ENCODE results near the gene POMGNT1.

The POMGNT1 gene

DNA sequence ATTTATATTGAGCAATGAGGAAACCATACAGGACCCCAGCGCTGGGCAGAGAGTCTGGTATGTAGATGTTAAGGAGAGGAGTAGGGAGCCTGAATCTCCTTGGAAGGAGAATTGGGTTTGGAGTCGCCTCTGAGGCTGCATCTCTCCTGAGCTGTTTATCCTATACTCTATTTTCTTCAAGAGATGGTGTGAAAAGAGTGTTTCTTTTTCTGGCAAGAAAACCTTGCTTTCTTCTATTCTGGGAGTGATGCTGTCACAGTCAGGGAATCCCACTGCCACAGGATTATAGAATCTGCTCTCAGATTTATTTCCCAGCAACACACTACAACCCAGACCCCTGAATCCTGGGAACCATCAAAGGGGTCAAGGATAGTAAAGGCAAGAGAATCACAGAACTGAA lies 8.2 kb upstream of the POMGNT1 start:
- H3K4me1 ChIP-seq (ENCODE audit: insufficient read depth, poor library complexity, severe bottlenecking), result peaks cover 3% of the 10 kb centered on the region
- no peak overlapping the region for H3K4me3 ChIP-seq (ENCODE audit: severe bottlenecking)
- ATAC-seq (ENCODE audit: low read depth) (no peak), DNase-seq (ENCODE audit: low spot score) (no peak)
- H3K27ac ChIP-seq (ENCODE audit: poor library complexity, severe bottlenecking), result no peak overlapping the region
- TF ChIP-seq, protein P1, sequence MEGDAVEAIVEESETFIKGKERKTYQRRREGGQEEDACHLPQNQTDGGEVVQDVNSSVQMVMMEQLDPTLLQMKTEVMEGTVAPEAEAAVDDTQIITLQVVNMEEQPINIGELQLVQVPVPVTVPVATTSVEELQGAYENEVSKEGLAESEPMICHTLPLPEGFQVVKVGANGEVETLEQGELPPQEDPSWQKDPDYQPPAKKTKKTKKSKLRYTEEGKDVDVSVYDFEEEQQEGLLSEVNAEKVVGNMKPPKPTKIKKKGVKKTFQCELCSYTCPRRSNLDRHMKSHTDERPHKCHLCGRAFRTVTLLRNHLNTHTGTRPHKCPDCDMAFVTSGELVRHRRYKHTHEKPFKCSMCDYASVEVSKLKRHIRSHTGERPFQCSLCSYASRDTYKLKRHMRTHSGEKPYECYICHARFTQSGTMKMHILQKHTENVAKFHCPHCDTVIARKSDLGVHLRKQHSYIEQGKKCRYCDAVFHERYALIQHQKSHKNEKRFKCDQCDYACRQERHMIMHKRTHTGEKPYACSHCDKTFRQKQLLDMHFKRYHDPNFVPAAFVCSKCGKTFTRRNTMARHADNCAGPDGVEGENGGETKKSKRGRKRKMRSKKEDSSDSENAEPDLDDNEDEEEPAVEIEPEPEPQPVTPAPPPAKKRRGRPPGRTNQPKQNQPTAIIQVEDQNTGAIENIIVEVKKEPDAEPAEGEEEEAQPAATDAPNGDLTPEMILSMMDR (IDR thresholded peaks at IDR 0.05; ENCODE audit: poor library complexity, severe bottlenecking), result no peak
- H3K9me3 ChIP-seq (ENCODE audit: severe bottlenecking), result no peaks in the 10 kb centered on the region
- H3K36me3 ChIP-seq (ENCODE audit: low read depth), result peaks cover 17% of the 10 kb centered on the region
- no peaks in the 10 kb centered on the region for H3K27me3 ChIP-seq (ENCODE audit: insufficient read depth, poor library complexity, severe bottlenecking)

GRCh38 chr1:46205791-46206190 lies 7.6 kb upstream of the POMGNT1 start:
- Histone ChIP-seq H3K4me1 (ENCODE audit: insufficient read depth, poor library complexity, severe bottlenecking) (peaks cover 3% of the 10 kb centered on the region), H3K4me3 (ENCODE audit: severe bottlenecking) (no peak overlapping the region), H3K27me3 (ENCODE audit: insufficient read depth, poor library complexity, severe bottlenecking) (no peaks in the 10 kb centered on the region), H3K9me3 (ENCODE audit: severe bottlenecking) (no peaks in the 10 kb centered on the region), H3K36me3 (ENCODE audit: low read depth) (peaks cover 17% of the 10 kb centered on the region), H3K27ac (ENCODE audit: poor library complexity, severe bottlenecking) (peak overlapping the region; percentile 15)
- no peak for ATAC-seq (ENCODE audit: low read depth)
- no peak for DNase-seq (ENCODE audit: low spot score)
- TF ChIP-seq, protein P1 (IDR thresholded peaks at IDR 0.05; ENCODE audit: poor library complexity, severe bottlenecking), result no peak

DNA sequence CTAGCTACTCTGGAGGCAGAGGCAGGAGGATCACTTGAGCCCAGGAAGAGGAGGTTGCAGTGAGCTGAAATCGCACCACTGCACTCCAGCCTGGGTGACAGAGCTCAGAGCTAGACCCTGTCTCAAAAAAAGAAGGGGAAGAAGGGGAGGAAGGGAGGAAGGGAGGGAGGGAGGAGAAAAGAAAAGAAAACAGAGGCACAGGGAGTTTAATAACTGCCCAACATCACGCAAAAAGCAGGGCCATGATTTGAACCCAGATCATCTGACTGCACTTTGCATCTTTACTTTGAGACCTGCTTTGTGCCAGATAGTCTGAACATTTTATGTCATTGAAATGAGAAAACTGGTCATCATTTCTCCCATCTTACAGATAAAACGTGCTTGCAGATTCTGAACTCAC lies 6.9 kb upstream of the POMGNT1 start:
- TF ChIP-seq, protein P1 (IDR thresholded peaks at IDR 0.05; ENCODE audit: poor library complexity, severe bottlenecking), result no peak
- Histone ChIP-seq H3K27ac (ENCODE audit: poor library complexity, severe bottlenecking) (peak overlapping the region; percentile 68), H3K4me1 (ENCODE audit: insufficient read depth, poor library complexity, severe bottlenecking) (peaks cover 3% of the 10 kb centered on the region), H3K4me3 (ENCODE audit: severe bottlenecking) (no peak overlapping the region), H3K36me3 (ENCODE audit: low read depth) (peaks cover 17% of the 10 kb centered on the region), H3K27me3 (ENCODE audit: insufficient read depth, poor library complexity, severe bottlenecking) (no peaks in the 10 kb centered on the region), H3K9me3 (ENCODE audit: severe bottlenecking) (no peaks in the 10 kb centered on the region)
- ATAC-seq (ENCODE audit: low read depth) (no peak), DNase-seq (ENCODE audit: low spot score) (no peak)

DNA sequence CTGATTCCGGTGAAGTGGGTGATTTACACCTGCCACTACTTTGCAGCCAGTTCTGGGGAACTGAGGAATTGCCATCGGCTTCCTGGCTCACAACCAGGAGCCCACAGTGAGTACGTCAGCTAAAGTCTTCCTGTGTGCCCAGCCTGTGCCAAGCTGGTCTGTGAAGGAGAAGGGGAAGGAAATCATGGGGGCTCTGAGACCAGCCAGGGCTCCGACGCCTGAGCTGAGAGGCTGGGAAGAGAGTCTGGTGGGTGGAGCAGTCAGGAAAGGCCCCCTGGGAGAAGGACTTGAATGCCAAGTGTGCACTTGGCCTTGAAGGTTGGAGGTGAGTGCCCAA lies 6.1 kb upstream of the POMGNT1 start:
- Histone ChIP-seq H3K36me3 (ENCODE audit: low read depth) (peaks cover 17% of the 10 kb centered on the region), H3K9me3 (ENCODE audit: severe bottlenecking) (no peaks in the 10 kb centered on the region), H3K4me1 (ENCODE audit: insufficient read depth, poor library complexity, severe bottlenecking) (peaks cover 3% of the 10 kb centered on the region), H3K4me3 (ENCODE audit: severe bottlenecking) (peak overlapping the region; percentile 50), H3K27ac (ENCODE audit: poor library complexity, severe bottlenecking) (peak overlapping the region; percentile 68), H3K27me3 (ENCODE audit: insufficient read depth, poor library complexity, severe bottlenecking) (no peaks in the 10 kb centered on the region)
- DNase-seq (ENCODE audit: low spot score) (no peak), ATAC-seq (ENCODE audit: low read depth) (no peak; the same call in 2 of the 3 replicates)
- TF ChIP-seq, protein P1 (IDR thresholded peaks at IDR 0.05; ENCODE audit: poor library complexity, severe bottlenecking), result no peak

DNA sequence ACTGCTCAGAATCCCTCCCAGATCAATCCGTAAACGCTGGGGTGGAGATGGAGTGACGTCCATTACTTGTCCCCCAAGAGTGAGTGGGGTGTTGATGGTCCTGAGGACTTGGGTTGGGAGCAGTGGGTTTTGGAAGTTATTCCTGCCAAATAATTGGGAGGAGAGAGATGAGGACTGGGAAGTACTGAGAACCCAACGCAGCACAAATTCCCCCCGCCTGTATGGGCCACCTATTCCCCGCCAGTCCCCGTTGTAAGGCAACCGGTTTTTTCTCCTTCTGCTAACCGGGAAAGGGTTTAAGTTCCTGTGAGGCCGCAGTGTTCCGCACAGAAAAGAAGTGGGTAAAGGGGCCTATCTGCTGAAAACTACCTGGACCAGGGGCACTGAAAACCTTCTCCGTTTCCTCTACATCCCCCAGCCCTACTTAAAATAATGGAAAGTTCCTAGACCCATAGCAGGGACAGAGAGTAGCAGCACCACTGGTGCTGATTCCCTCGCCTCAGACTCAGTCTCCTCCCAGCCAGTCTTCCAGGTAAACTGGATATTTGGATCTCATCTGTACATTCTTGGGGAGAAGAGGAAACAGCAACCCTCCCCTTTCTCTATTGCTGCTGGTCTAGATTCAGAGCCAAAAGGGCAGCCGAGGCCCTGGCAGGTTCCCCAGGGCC lies 5.6 kb upstream of the POMGNT1 start:
- Histone ChIP-seq H3K9me3 (ENCODE audit: severe bottlenecking) (no peaks in the 10 kb centered on the region), H3K36me3 (ENCODE audit: low read depth) (peaks cover 14% of the 10 kb centered on the region), H3K4me3 (ENCODE audit: severe bottlenecking) (peak overlapping the region; percentile 50), H3K4me1 (ENCODE audit: insufficient read depth, poor library complexity, severe bottlenecking) (peaks cover 8% of the 10 kb centered on the region), H3K27ac (ENCODE audit: poor library complexity, severe bottlenecking) (peak overlapping the region; percentile 68), H3K27me3 (ENCODE audit: insufficient read depth, poor library complexity, severe bottlenecking) (no peaks in the 10 kb centered on the region)
- ATAC-seq (ENCODE audit: low read depth) (peak; percentile 41), DNase-seq (ENCODE audit: low spot score) (no peak)
- TF ChIP-seq, protein P1 (IDR thresholded peaks at IDR 0.05; ENCODE audit: poor library complexity, severe bottlenecking), result no peak
